Raji (cell line): ENCODE data around the gene PLCB4.

Source experiments
- POLR2A ChIP-seq: IDR thresholded peaks from 2 replicates; pipeline ENCODE4 v1.6.1; 2011; ENCODE audit warnings: low read depth, low read length, control low read depth; ENCODE audit not compliant: insufficient read depth

Gene PLCB4

DNA sequence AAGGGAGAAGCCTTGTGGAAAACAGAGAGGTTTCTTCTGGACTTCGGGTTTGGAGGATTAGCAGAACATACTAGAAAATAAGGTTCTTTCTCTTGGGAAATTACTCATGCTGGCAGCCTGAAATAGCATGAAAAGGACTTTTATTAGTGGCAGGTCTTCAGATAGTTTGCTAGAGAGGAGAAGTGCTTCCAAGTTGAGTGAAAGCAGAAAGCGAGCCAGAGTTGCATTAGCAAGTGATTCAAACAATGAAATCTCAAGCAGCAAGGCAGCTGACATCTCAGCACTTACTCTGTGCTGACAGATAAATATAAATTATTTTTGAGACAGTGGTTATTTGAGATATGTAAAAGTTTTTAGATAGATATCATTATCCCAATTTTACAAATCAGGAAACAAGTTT, 91.9 kb downstream of the PLCB4 start:
- TF ChIP-seq POLR2A: no peak

DNA sequence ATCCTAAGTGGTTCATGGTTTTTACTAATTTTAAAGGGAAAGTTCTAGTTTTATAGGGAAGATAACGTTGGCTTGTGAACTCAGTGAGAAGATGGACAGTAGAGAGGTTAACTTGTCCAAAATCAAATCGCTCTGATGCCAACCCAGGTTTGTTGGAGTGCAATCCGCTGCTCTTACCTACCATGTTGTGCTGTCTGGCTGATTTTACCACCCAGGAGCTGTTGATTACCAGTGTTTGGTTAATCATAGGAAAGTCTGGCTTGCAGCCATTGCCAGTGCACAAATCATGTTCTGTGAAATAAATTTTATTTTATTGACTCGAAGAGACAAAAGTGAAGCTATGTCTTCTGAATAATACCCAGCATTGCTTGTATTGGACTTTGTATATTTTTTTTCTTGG, 92.4 kb downstream of the PLCB4 start:
- TF ChIP-seq POLR2A: no peak

DNA sequence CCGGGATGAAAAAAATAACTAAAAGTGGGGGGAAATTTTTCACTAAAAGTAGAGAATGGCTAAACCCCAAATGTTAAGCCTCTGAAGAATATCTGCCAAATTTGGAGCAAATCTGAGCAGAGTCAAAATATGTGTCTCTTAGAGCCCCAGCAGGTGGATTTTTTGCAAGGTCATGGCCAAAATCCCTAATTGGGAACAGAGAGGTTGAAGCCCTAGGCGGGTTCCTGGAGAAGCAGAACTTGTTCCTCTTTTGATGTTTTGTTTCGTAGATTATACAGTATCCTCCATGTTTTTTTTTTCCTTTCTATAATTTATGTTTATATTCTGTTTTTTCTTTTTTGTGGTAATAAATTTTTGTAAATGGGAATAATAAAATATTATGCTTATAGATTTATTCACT, 94.4 kb downstream of the PLCB4 start:
- TF ChIP-seq POLR2A: no peak

DNA sequence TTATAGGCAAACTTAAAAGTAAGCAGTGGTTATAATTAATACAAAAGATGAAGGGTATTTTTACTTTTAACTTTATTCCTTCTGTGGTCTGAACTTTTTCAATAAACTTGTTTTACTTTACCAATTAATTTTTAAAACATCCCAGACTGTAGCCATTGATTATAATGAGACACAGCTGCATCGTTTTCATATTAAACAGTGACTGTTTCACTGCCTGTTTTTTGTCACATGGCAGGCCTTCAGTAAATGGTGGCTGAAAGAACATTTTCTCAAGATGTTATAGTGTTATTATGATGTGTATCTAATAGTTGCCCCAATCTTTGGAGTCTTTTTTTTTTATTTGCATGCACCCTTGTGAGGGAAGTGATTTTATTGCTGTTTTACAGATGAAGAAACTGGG, 95.1 kb downstream of the PLCB4 start:
- no peak for TF ChIP-seq POLR2A

GRCh38 chr20:9165261-9165660, 96.4 kb downstream of the PLCB4 start:
- TF ChIP-seq POLR2A: no peak

DNA sequence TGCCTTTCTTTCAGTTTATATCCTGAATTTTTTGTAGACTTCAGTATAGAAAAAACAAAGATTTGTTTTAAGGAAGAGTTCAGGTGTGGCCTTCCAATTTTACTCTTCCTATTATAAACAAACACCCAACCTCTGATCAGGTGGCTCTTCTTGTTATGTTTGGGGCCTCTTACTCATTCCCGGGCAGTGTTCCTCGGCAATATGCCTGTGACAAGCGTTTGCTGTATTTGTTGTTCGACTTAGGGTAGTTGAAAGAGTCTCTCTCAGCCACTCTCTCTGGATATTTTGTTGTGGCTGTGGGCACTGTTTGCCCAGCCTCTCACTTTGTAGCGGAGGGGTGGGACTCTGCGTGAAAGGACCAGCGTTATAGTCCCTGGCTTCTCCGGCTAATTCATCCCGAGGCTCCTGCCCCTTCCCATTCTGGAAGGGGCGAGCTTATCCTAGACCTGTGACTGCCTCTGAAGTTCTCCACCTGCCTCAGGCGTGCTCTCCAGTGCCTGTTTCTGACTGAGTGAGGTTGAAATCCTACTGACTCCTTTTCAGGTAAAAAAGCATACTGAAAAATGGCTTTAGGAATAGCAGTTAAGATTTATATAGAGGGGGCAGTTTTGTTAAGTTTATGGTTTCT, 97.4 kb downstream of the PLCB4 start:
- no peak for TF ChIP-seq POLR2A

DNA sequence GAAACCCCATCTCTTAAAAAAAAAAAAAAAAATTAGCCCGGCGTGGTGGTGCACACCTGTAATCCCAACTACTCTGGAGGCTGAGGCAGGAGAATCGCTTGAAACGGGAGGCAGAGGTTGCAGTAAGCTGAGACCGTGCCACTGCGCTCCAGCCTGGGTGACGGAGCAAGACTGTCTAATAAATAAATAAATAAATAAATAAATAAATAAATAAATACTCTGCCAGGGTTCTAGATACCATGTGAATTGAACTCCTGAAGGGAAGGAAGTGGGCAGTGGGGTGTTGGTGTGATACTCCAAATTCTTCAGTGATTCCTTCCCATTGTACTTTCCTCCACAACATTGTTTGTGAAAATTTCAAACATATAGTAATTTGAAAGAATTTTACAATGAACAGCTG, 100.5 kb downstream of the PLCB4 start:
- no peak for TF ChIP-seq POLR2A

DNA sequence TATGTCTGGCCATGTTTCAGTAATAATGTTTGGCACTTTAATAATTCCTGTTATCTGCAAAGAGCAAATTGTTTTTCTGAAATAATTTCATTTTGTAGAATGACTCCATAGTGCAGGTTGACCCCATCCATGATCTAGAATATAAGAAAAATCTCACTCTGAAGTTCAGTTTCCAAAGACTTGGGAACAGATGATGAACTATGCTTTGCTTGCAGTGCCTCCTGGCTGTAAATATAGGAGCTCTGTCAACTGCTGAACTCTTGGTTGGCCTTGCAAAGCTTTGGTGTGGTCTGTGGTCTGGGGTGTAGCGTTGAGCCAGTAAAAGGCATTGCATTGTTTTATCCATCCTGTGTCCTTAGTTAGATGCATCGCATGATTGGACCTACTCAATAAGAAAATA, 104.0 kb downstream of the PLCB4 start:
- TF ChIP-seq POLR2A: no peak

- TF ChIP-seq POLR2A: no peak
These were observed 108.4 kb downstream of the PLCB4 start for GRCh38 chr20:9177278-9177677.

DNA sequence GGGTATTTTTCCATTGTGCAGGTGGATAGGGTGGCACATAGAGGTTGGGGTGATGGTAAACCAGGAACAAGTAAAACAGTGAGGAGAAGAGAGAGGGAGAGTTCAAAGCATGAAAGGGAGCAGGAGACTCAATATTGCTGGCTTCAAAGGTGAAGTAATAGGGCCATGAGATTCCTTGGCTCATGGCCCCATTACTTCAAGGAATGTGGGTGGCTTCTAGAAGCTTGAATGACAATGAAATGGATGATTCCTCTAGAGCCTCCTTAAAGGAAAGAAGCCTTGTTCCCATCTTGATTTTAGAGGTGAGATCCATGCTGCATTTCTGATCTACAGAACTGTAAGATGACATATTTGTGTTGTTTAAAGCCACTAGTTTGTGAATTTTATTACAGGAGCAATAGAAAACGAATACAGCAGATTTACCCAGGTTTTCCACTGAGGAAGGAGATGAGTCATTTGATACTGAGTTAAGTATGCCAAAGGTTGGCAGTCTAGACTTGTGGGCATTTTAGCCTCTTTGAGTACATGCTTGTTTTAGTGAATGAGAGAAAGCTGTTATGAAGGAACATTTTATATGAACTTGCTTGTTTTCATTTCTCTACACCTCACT, 110.4 kb downstream of the PLCB4 start:
- no peak for TF ChIP-seq POLR2A

GRCh38 chr20:9179867-9180266, 111.0 kb downstream of the PLCB4 start:
- TF ChIP-seq POLR2A: no peak

GRCh38 chr20:9180481-9181257, 111.8 kb downstream of the PLCB4 start:
- TF ChIP-seq POLR2A: no peak

DNA sequence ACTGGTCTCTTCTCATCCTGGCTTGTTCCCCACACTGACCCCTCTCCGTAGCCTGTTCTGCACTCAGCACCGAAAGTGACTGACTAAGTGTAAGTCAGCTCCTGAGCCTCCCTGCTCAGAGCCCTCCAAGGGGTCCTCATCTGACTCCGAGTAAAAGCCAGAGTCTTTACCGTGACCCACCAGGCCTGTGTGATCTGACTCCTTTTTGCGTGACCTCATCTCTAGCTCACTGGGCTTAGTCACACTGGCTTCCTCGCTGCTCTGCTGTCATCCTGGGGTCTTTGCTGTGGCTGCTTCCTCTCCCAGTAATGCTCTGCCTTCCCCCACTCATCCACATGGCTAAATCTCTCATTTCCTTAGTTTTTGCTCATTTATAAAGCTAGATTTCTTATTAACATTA, 116.6 kb downstream of the PLCB4 start:
- no peak for TF ChIP-seq POLR2A

GRCh38 chr20:9186396-9186795, 117.5 kb downstream of the PLCB4 start:
- no peak for TF ChIP-seq POLR2A

DNA sequence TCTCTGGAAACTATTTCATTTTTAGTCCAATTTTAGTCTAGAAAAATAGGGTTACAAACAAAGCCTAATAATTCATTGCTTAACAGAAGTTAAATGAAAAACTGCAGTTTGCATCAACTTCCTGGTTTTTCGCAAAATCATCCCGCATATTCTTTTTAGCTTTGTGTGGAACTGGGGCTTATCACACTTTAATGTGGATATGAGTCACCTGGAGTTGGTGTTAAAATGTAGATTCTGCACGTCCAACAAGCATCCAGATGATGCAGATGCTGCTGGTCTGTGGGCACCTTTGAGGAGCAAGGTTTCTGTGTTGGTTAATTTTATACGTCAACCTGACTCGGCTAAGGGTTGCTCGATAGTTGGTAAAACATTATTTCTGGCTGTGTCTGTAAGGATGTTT, 126.1 kb downstream of the PLCB4 start:
- TF ChIP-seq POLR2A: no peak

DNA sequence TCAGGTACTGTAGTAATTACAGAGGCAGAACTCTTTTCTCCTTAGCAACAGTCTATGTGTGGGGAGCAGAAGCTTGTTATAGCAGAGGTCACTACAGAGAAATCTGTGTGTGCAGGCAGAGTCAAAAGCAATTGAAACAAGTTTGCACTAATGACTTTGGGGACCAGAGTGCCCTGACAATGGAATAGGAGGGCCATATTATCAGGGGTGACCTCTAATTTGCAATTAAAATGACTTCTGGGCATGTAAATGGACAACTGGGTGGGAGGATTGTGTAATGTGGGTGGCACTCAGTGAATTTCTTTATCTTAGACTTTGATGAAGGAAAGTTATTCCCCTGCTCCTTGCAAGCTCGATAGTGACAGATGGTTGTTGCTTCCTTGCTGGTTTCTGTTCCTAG, 127.2 kb downstream of the PLCB4 start:
- TF ChIP-seq POLR2A: no peak
